GM12801 (cell line): Measurements from ENCODE around the gene SH3PXD2A.

Experiments
- CTCF ChIP-seq: IDR thresholded peaks from one replicate; pipeline ENCODE4 v1.5.1; 2011; ENCODE audit warnings: control low read depth; ENCODE audit not compliant: insufficient read length; ENCODE audit errors: extremely low read depth

SH3PXD2A gene

DNA sequence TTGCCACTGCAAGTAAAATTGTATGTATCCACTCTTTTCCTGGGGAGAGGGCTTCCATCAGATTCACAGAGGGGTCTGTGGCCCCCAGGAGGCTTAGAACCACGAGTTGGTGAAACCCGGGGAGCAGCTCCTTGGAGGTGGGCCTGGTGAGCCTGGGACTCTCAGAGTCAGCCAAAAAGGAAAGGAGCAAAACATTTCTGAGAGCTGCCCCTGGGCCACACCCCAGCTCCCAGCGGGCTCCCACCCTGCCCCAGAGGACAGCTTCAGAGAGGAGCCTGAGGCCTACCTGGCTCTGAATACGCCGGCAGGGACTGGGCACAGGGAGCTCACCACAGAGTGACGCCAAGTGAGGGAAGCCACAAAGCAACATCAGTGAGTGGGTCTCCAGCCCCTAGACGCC lies 56.9 kb downstream of the SH3PXD2A start:
- TF ChIP-seq CTCF: no peak

GRCh38 chr10:103797857-103798256 lies 57.5 kb downstream of the SH3PXD2A start:
- TF ChIP-seq CTCF: no peak

DNA sequence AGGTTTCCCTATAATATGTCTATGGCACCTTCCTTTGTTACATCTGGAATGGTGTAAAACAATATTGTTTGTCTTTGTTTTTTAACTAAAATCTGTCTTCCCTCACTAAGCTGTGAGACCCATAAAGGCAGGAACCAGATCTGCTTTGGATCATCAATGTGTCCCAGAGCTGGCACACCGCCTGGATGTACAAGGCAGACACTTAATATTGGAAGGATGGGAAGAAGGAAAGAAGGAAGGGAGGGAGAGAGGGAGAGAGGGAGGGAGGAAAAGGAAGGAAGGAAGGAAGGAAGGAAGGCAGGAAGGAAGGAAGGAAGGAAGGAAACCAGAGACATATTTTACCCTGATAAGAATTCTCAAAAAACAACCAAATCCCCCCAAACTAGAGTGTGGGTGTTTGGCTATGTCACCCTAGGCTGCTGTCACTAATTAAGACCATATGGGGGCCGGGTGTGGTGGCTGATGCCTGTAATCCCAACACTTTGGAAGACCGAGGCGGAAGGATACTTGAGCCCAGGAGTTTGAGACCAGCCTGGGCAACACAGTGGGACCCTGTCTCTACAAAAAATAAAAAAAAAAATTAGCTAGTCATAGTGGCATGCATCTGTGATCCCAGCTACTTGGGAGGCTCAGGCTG lies 59.6 kb downstream of the SH3PXD2A start:
- no peak for TF ChIP-seq CTCF

GRCh38 chr10:103794996-103795395 lies 60.4 kb downstream of the SH3PXD2A start:
- TF ChIP-seq CTCF: no peak

DNA sequence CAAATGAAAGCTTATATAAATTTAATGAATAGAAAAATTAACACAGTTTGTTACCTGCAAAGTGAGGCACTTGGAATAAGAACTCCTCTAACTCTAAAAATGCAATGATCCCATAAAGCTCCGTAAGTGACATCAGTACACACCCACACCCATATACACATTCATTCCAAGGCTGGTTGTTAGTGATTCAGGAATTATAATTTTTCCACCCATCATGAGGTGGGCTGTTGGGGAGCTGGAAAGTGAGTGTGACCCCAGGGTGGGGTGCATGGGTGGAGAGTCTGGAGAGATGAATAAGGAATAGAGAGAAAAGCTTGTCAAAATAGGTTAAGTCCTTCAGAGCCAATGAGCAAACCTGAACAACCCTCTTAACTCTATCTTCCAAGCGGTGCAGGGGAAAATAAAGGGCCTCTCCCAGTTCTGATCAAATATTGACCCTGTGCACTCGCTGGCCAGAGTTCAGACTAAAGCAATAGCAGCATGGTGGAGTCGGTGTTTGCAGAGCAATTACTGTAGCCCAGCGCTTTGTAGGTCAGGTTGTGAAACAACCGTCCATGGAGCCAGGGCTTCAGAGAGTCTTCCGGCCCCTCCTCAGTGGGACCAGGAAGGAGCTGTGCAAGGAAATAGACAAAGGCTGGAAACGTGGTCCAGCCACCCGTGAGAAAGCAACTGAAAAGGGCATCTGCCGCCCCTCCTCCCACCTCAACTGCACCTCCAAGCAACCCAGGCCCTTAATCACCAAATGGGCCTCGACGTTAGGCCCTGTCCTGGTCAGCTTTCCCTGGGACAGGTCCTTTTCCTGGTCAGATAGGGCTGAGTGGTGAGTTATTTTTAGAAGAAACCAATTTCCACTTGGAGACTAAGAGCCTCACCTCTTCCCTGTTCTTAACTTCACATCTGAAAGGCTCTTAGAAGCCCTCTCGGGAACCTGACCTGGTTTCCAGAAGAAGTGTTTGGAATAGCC lies 61.2 kb downstream of the SH3PXD2A start:
- no peak for TF ChIP-seq CTCF

- TF ChIP-seq CTCF: no peak
These were observed 61.9 kb downstream of the SH3PXD2A start for GRCh38 chr10:103793429-103793828.

GRCh38 chr10:103792547-103792946 lies 62.8 kb downstream of the SH3PXD2A start:
- TF ChIP-seq CTCF: no peak
